COR-L47 (cell line): Measurements from ENCODE around the gene TRIM65.
"Not testable (repeated sequence)": the region's sequence is repeated elsewhere in the genome, so short reads cannot be mapped to it uniquely, and the experiment has no call there.

Experiments
- DNase-seq: peaks from one replicate; lab custom pipeline; 2025; lab: John Stamatoyannopoulos, UW

The TRIM65 gene

DNA sequence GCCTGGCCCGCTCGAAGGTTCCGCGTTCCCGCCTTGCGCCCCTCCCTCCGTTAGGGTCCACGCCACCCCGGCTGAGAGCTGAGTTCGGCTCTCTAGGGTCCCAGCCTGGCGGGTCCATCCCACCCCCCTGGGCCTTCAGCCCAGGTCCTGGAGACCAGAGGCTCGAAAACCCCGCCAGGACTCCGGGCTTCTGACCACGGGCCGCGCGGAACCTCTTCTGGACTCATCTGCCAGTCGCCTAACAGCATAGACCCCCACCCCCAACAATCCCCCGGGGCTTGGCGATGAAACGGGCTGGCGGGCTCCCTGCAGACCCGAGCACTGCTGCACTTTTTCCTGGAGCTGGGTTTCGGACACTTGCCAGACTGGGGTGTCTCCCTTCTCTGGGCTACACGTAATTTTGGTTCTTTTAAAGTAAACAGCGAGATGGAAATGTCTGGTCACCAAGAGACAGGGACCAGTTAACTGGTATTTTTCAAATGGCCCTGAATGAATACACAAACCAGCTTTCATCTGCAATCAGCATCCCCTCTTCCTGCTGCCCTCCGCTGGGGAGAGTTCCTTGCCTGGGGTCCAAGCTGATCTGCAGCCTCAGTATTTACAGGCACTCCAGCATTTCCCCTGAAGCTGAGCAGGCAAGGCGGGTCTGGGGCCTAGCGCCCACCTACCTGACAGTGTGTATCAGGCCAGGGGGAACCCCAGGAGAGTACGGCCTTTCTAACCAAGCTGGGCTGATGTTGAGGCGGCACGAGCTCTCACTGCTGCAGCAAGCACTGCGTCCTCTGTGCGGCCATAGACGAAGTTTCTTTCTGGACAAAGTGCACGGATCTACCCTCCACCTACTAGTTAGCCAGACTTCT lies 639 bp upstream of the TRIM65 start:
- no peak for DNase-seq

DNA sequence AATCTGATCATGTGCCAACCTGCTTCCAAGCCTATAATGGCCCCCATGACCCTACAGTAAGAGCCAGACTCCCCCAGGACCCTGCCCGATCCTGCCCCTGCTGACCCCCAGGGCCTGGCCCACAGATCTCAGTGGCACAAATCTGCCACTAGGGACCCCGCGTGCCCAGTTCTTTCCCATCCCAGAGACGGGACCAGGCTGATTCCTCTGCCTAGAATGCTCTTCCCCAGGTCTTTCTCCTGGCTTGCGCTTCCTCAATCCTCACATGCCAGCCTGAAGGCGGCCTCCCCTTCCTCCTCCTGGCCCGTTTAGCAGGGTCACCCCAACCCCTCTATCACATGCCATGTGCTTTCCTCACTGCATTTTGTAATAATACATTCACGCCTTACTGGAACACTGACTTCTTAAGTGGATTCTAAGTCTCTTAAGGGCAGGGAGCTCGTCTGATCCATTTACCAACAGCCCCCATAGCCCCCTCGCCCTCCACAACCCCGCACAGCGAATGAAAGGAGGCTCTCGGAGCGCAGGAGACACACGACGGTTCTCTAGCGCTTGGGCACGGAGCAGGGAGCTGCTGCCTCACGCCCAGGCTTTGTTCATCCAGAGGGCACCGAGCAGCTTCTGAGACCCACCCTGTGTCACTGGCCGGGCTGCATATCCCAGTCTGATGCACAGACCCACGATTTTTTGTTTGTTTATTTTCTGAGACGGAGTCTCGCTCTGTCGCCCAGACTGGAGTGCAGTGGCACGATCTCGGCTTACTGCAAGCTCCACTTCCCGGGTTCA lies 1.2 kb downstream of the TRIM65 start:
- DNase-seq = peak; percentile 11

DNA sequence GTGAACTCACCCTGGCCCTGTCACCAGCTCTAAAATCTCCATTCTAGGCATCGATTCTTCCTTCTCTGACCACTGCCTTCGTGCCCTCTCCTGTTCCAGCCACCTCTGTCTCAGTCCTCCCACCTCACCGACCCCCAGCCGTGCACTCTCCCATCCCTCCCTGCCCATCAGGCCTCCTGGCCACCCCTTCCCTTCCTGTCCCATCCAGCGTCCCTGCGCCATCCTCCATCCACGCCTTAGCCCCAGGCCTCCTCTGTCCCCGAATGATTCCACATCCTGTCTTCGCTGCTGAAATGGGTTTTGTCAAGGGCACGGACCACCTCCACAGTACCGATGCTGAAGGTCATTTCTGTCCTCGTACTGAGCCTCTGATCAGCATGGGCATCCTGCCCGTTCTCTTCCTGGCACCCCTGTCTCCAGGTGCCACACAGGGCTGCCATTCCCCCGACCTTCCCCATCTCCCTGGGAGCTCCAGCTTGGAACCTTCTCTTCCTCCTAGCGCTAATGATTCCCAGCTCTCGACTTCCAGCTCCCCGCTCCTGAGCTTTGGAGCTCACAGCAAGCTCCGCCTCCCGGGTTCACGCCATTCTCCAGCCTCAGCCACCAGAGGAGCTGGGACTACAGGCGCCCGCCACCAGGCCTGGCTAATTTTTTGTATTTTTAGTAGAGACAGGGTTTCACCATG lies 2.6 kb downstream of the TRIM65 start:
- no peak for DNase-seq

- DNase-seq = no peak
Measured at GRCh38 chr17:75893305-75894048, 3.3 kb downstream of the TRIM65 start.

- DNase-seq = no peak
Measured at GRCh38 chr17:75892556-75893224, 4.1 kb downstream of the TRIM65 start.

GRCh38 chr17:75891605-75892555 lies 4.9 kb downstream of the TRIM65 start:
- DNase-seq = no peak

DNA sequence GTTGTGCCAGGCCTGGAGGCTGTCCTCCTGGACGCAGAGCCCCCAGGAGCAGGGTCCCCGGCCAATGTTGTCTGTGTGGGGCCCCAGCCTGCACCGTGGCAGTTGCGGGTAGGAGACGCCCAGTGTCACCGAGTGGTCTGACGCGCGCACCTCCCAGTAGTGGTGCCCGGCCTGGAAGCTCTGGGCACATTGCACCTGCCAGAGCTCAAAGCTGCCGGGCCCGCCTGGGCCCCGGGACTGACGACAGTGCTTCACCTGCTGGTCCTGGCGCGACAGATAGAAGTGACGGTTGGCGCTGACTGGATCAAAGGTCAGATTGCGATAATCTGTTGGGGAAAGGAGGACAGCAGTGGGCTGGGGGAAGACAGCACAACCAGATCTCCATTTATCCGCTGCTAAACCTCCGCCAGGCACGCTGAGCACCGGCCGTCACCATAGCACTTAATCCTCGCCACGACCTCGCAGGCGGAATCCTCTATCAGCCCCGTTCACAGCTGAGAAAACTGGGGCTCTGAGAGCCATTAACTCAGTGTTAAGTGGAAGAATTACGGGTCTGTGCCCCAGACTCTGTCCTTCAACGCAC lies 5.6 kb downstream of the TRIM65 start:
- no peak for DNase-seq

DNA sequence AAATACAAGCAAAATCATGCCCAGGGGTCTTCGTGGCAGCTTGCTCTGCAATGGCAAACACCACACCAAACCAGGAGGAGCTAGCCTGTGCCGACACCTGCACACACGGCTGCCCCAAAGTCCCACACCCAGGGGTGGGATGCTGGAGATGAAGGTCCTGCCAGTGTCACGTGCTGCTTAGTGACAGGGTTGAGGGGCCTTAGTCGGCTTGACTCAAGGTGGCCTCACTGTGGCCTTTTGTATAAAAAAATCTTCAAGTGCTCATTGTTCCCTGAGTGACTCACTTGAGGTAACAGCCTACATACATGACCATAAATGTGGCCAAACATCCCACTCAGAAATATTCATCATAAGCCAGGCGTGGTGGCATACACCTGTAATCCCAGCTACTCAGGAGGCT lies 7.3 kb downstream of the TRIM65 start:
- DNase-seq = no peak

GRCh38 chr17:75888484-75888883 lies 8.3 kb downstream of the TRIM65 start:
- DNase-seq = no peak

- not testable (repeated sequence) for DNase-seq
Measured at GRCh38 chr17:75885860-75886259, 10.9 kb downstream of the TRIM65 start.

GRCh38 chr17:75885431-75885830 lies 11.3 kb downstream of the TRIM65 start:
- DNase-seq = no peak

- no peak for DNase-seq
Measured at GRCh38 chr17:75881678-75882454, 14.9 kb downstream of the TRIM65 start.

DNA sequence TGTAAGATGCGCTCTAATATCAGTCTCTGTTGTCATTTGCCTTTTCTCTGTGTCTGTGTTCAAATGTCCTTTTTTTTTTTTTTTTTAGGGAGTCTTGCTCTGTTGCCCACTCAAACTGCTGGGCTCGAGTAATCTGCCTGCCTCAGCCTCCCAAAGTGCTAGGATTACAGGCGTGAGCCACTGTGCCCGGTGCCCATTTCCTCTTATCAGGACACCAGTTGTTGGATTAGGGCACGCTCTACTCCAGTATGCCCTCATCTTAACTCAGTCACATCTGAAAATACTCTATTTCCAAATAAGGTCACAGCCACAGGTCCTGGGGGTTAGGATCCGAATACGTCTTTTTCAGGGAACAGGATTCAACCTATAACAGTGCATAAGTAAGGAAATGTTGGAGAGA lies 16.5 kb downstream of the TRIM65 start:
- DNase-seq = no peak

GRCh38 chr17:75878174-75878998 lies 18.4 kb downstream of the TRIM65 start, which contains the start of gene TRIM47:
TSS of gene TRIM47 (minus strand) at chr17:75878581. CDS start at chr17:75878548, 33 bp downstream.
- DNase-seq = peak; percentile 77

DNA sequence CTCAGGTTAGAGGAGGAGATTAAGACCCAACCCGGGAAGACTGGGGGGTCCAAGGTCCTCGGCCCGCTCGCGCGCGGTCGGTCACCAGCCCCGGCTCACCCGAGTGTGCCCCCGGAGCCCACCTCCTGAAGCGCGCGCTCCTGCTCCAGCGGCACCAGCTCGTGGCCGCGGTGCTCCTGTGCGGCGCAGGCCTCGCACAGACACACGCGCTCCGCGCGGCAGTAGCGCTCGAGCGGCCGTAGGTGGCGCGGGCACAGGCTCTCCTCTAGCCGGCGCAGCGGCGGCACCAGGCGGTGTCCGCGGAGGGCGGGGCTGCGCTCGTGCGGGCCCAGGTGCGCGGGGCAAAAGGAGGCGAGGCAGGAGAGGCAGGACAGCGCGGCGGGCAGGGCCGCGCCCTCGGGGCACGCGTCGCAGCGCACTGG lies 19.0 kb downstream of the TRIM65 start:
- DNase-seq = peak; percentile 73

- peak; percentile 24 for DNase-seq
Measured at GRCh38 chr17:75876938-75877751, 19.6 kb downstream of the TRIM65 start.
